IPS-NIHi7 (cell line): ENCODE results near the gene TSPAN18.

Experiments used
- DNase-seq: peaks from one replicate; pipeline ENCODE4 v3.0.0; 2012; ENCODE audit warnings: mixed read lengths; ENCODE audit errors: extremely low spot score

The TSPAN18 gene

DNA sequence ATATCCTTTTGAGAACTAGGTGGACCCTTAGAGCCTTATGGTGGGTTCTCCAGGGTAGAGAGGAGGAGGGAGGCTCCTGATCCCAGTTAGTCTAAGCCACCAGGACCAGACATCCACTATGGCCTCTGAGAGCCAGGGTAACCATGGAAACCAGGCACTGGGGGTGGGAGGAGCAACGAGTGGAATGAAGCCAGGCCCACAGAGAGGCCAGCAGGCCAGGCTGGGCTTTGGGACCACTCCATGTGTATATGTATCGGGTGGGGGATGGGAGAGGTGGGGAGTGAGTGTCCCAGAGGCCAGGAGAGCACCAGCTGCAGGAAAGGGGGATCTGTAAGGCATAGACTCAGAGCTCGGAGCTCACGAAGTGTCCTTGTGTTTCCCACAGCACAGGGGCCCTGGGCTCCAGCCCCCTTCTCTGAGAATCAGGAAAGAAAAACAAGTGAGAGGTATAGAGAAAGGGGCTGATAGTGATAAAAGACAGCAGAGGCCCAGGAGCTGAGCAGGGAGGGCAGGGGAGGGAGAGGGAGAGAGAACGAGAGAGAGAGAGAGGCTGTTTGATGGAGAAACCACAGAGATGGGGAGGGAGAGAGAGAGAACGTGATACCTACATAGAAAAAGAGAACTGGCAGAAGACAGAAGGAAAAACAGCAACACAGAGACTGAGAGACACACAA, 15.5 kb upstream of the TSPAN18 start:
- no peak for DNase-seq

DNA sequence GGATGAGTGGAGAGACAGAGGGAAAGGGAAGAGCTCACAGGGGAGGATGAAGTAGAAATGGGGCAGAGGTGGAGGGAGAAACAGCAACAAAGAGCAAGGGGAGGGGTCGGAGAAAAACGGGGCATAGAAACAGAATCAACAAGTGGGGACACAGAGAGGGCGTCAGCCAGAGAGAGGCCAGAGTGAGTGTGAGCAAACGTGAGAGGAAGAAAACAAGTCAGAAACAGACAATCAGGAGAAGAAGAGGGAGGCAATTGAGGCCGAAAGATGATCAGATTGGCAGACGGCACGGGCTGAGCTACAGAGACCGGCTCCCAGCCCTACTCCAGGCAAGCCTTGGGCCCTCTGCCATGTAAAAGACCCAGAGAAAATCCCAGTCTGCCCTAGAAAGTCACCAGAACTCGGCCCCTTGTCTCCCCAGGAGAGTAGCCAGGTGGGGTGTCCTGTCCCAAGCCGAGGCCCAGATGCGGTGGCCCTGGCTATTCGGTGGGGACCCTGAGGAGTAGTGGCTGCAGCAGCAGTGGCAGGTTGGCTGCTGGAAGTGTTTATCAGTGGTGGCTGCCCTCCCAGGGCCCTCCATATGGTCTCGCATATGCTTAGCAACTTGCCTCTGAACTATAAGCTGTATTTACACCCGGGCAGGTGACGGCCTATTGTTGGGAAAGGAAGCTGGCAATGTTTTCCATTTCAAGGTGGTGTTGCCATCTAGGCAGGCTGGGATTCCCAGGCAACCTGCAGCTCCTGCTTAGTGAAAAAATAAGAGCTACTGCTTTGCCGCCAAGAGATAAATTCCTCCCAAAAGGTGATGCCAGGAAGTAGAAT, 14.8 kb upstream of the TSPAN18 start:
- no peak for DNase-seq

DNA sequence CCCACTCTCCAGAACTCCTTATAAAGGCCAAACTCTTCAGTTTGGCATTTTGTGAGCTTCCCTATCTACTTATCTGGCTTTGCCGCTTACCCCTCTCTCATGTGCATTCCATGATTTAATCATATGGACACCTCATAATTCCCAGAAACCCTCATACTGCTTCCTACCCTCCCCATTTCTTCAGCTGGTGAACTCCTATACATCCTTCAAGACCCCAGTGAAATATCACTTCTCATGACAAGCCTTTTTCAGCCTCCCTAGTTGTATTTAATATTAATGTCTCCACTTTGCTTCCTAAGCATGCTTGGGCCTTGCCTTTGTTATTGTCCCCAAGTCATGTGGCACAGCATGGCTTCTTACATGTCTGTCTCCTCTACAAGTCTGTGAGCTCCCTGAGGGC, 13.7 kb upstream of the TSPAN18 start:
- no peak for DNase-seq

DNA sequence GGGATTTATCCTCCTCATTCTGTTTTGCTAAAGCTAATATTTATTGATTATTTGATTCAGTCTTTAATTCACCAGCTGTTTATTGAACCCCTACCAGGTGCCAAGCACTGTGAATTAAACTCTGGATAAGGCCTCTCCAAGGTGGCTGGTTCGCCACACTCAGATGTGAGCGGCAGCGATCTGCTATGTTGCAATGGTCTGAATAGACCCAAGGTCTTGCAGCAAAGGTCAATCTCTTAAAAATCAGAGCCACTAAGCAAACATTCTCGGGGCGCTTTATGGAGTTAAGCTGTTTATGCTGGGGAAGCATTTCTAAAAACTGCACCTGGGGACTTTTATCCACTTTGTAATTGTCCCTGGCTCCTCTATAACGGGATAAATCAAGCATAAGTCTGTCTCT, 10.5 kb upstream of the TSPAN18 start:
- DNase-seq = no peak

DNA sequence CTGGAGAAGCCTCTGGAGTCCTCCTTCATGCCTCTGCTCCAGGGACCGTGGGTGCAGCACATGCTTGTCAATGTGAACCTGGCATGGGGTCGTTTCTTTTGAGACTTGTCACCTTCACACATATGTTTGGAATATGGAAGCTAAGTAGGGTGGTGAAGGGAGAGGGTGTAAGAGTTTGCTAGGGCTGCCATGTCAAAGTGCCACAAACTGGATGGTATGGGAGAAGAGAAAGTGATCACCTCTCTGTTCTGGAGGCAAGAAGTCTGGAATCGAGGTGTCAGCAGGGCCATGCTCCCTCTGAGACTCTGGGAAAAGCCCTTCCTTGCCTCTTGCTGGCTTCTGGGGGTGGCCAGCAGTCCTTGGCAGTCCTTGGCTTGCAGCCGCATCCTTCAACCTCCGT, 8.7 kb upstream of the TSPAN18 start:
- no peak for DNase-seq

DNA sequence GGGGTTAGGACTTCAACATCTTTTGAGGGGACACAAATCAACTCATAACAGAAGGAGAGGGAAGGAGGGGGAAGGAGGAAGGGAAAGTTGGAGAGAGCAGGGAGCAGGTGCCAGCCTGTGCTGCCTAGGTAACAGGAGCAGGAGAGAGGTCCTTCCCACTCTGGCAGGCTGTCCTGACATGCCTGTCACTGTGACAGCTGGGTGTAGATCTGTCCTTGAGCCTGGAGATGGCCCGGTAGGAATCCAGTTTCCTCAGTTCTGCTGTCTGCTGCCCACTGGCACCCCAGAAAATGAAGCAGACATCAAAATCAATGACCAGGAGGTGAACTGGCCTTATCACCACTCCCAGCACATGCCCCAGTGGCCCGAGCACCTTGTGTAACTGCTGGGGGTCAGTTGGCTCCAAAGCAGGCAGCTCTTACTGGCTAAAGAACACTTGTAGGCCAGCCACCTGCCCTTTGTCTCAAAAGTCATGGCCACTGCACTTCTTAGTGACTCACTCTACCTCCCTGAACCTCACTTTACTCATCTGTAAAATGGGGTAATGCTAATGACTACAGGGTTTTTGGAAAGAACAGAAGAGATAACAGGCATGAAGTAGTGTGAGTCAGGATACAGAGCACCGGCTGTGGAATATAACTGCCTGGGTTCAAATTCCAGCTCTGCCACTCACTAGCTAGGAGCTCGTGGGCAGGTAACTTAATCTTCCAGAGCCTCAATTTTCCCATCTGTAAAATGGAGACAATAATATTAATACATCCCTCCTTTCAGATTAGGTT, 8.0 kb upstream of the TSPAN18 start:
- no peak for DNase-seq

DNA sequence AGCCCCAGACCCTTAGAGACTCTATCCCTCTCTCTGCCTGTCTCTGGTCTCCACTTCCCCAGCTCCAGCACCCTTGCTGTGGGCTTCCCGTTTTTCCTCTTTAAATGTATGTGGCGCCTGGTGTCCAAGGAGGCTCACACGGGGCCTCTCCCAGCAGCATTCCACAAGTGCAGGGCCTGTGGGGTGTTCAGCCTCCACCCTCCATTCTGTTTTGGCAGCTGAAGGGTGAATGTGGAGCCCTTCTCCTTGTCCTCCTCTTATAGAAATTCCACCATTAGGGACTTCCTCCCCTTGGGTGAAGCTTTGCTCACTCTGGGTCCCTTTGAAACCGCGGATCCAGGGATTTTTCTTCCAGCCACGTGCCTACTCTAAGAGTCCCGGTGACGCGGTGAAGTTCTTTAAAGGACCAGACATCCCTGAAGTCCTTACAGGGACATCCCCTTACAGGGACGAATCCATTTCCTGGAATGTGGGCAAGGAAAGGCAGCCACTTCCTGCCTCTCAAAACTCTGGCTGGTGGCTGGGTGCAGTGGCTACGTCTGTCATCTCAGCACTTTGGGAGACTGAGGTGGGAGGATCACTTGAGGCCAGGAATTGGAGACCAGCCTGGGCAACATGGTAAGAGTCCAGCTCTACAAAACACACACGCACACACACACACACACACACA, 1.6 kb upstream of the TSPAN18 start:
- DNase-seq = no peak

DNA sequence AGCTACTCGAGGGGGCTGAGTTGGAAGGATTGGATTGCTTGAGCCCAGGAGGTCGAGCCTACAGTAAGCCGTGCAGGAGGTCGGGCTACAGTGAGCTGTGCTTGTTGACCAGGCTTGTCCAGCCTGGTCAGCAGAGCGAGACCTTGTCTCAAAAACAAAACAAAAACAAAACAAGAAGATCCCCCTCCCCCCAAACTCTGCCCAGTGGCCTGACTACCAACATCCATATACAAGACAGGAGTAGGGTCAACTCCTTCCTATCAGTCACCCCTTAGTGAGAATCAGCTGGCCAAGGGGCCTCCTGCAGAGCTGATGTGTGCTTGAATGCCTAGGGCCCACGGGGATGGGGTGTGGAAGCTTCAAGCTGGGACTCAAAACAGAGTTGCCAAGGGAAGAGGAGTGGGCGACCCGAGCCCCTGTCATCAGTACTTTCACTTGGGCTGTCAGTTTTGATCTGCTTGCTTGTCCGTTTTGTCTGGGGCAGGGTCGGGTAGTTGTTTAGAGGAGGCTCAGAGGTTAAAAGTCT, 942 bp upstream of the TSPAN18 start:
- peak; percentile 33 for DNase-seq

DNA sequence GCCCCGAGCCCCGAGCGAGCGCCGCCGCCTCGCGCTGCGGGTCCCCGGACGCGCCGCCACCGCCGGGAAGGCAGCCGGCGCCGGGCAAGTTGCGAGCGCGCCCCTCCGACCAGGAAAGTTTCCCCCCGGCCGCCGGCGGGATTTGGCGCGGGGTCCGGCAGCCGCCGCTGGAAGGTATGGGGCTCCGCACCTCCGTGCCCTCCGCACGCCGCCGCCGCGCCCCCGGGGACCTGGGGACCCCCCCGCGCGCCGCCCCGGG, 281 bp downstream of the TSPAN18 start:
- no peak for DNase-seq

DNA sequence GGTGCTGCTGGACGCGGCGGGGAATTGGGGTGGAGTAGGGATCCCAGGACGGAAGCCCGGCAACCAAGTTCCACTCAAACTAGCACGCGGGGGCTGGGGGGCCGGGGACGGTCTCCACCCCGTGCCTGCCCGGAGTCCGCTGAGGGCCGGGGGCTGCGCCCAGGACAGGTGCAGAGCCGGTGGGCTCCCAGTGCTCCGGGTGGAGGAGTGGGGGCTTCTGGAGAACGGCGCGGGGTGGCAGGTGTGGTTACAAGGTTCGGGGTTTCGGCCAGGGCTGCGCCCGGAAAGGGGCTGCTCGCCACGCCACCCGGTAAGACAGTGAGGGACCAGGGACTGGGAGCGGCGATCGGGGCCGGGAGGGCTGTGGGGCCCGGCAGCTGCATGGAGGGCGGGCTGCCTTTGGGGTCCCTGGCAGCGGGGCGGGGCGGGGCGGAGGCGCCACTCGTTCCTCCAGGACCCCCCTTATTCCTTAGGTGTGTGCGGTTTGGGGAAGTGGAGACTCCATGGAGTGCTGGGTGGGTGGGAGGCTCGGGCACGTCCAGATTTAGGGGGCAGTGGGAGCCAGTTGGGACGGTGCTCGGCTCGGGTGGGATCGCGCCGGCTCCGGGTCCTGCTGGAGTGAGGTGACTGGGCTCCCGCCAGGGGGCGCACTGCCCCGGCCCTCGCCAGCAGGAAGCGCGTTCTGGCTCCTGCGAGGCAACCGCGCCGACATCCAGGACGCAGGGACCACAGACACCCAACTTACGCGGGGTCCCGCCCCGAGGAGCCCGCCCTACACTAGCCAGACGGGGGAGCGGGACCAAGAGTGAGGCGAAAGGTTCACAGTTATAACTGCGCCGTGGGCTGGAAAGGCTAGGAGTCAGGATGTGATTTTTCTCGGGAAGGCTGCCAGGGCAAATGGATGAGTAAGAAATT, 868 bp downstream of the TSPAN18 start:
- peak; percentile 87 for DNase-seq

DNA sequence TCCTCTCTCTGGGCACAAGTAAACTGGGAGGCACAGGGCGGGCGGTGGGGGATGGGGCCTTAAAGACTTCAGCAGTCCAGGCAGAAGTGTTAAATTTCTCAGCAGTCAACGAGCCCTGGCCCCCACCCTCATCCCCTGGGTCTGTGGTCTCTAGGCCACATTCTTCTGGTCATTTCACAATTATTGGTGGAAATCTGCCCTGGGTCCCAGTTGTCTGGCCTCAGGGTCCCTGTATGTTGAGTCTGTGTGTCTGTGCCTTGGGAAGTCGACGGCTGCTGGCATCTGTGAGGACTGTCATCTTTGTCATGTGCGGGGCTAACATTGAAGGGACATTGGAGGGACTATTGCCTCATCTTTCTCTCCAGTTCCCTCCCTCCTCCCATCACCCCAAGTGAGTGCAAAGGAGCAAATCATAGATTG, 1.7 kb downstream of the TSPAN18 start:
- DNase-seq = no peak

DNA sequence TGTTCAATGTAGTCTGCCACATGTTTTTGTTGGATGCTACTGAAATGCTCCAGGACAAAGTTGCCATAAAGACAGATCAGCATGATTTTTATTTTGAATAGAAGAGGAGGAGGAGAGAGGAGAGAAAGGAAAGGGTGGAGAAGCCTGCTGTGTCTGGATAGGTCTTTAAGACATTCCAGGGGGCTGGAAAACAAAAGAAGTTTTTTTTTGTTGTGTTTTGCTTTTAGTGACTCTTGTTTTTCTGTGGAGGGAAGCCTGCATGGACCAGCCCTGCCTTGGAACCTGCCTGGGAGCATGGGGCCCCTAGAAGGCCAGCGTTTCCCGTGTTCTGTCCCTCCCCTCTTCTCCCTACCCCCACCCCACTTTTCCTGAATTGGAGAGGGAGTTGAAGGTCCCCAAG, 2.3 kb downstream of the TSPAN18 start:
- peak; percentile 39 for DNase-seq

DNA sequence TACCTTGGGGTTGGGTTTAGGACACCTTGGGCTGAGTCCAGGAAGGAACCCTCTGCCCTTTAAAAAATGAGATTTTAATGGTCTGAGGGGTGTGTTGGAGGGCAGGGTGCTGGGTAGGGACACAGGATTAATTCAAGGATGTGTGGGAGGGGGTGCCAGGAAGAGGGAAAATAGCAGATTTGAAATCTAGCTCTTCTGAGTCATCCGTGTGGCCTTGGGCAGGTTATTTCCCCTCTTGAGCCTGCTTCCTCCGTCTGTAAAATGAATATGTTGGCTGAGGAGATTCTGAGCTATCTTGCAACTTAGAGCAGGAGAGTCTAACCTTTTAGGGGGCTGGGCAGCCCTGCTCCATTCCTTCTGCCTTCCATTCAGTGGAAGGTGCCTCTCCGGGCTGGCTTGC, 3.0 kb downstream of the TSPAN18 start:
- DNase-seq = no peak

DNA sequence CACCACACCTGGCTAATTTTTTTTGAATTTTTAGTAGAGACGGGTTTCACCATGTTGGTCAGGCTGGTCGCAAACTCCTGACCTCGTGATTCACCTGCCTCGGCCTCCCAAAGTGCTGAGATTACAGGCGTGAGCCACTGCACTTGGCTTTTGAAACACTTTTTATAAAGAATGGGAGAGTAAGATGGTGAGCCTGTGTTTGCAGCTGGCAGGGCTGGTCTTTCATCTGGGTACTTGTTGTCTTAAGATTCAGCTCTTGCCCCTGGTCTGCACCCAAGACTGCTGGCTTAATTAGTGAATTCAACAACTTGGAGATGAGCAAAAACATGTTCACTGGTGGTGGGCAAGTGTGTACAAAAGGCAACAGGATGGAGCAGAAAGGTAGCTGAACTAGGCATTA, 4.0 kb downstream of the TSPAN18 start:
- no peak for DNase-seq

DNA sequence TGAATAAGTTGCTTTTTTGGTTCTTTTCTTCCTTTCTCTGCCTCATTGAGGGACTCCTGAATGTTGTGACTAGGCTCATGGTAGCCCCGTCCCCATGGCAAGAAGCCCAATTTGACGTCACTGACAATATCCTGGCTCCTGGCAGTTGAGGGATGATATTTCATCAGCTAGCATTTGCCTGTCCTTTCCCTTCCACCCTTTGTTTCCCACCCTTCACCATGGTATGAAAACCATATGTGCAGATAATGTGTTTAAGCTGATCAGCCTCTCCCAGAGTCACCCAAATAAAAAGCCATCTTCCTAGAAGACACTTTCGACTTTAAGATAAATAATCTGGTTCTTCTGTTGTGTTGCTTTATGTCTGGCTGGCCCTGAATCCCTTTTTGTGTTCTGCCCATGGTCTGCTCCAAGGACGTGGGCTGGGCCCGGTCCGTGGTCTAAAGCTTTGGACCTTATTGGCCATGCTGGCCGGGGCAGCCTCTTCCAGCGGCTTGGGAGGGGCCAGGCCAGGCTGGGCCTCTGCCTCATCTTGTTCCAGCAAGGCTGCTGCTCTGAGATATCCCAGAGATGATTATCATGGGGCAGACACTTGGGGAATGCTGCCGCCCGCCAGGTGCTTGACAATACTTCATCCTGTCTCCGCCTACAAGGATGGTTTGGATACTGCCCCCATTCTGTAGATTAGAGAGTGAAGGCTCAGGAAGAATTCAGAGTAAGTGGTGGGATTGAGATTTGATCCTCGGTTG, 5.1 kb downstream of the TSPAN18 start:
- no peak for DNase-seq

DNA sequence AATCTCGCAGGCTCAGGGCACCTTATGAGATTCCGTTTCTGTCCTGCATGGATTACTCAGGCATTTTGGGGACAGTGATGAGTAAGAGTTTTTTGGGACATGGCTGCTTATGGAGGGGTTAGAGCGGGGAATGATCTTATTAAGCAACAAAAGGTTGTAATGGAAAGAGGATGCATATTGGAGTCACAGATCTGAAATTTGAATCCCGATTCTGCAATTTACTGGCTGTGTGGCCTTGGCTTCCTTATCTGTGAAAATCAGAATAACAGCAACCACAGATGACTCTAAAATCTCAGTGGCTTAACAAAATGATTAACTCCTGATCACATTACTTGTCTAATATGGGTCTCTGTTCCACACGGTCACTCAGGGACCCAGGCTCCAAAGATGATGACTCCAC, 5.8 kb downstream of the TSPAN18 start:
- no peak for DNase-seq

DNA sequence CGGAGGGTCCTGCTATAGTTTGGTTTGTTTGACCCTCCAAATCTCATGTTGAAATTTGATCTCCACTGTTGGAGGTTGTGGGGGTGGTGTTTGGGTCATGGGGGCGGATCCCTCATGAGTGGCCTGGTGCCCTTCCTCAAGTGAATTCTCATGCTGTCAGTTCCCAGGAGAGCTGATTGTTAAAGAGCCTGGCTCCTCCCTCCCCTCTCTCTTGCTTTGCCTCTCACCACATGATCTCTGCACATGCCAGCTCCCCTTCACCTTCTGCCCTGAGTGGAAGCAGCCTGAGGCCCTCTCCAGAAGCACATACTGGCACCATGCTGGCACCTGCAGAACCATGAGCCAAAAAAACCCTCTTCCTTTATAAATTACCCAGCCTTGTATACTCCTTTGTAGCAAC, 7.1 kb downstream of the TSPAN18 start:
- no peak for DNase-seq

DNA sequence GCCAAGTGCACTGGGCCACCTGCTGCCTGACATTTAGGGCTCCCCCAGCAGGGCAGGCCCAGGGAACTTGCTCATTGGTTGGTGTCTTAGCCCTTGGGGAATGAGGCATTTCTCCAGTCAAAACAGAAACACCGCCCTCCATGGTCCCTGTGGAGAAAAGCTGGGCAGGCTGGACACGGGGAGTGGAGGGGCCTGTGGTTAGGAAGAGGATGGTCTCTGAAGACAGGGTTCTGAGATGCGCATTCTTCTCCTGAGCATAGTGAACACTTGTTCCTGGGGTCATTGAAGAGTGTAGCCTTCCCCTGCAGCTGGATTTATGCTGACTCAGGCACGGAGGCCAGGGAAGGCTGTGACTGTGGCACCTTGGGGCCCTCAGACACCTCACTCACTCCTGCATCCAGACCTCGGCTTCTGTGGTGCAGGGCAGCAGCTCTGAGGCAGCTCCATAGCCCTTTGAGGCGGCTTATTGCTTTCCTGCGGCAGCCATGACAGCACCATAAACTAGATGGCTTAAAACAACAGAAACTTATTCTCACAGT, 8.2 kb downstream of the TSPAN18 start:
- no peak for DNase-seq

DNA sequence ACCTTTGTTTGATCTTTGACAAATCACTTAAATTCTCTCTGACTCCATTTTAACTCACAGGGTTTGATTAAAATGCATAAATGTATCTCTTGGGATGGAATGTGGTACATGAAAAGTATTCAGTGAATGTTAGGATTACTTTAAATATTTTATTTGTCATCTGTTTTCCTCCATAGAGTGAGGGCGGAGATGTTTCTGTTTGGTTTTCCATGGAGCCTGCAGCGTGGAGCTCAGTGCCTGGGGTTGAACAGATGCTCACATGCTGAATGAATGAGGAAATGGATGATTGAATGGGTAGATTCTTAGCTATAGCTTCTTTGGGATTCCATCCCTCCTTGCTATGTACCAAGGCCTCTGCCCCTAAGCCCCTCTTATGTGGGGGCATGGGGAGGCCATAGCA, 10.0 kb downstream of the TSPAN18 start:
- no peak for DNase-seq
